GM13976 (cell line): ENCODE data around the gene IAPP.

Experiments used
- DNase-seq: peaks from one replicate; pipeline ENCODE4 v3.0.0; 2012; ENCODE audit warnings: low spot score
- in situ Hi-C: fragments of 300-500 bp; cut with MboI; formaldehyde crosslinking; loops from one replicate; pipeline ENCODE4 v1.12.0; 2022; ENCODE audit warnings: low sequenced_read_pairs, mixed read lengths, inconsistent platforms; ENCODE audit not compliant: unreplicated experiment
- TF ChIP-seq, protein P1 (sequence below): IDR thresholded peaks from 2 replicates; pipeline ENCODE4 v1.5.1; 2012; ENCODE audit warnings: borderline replicate concordance, mild to moderate bottlenecking; ENCODE audit not compliant: insufficient read depth; ENCODE audit errors: extremely low read depth, missing control alignments, control extremely low read depth

Gene IAPP

DNA sequence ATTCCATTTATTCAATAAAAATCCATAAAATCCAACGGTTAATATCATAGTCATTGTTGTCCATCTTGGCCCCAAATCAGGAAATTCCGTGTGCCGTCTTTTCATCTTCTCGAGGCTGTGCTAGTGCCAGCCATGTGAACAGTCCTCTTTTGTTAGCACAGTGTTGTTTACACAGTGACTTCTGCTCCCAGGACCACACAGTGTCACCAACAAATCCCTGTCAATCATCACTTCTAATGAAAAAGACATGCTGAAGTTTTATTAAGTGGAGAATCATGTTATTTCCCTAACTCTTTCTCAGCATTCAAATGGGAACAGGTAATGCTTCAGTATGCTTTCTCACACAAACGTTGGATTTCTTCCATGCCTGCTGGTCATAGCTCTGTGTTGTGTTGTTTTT is 36.0 kb upstream of the IAPP start:
- DNase-seq = no peak
- TF ChIP-seq, protein P1, sequence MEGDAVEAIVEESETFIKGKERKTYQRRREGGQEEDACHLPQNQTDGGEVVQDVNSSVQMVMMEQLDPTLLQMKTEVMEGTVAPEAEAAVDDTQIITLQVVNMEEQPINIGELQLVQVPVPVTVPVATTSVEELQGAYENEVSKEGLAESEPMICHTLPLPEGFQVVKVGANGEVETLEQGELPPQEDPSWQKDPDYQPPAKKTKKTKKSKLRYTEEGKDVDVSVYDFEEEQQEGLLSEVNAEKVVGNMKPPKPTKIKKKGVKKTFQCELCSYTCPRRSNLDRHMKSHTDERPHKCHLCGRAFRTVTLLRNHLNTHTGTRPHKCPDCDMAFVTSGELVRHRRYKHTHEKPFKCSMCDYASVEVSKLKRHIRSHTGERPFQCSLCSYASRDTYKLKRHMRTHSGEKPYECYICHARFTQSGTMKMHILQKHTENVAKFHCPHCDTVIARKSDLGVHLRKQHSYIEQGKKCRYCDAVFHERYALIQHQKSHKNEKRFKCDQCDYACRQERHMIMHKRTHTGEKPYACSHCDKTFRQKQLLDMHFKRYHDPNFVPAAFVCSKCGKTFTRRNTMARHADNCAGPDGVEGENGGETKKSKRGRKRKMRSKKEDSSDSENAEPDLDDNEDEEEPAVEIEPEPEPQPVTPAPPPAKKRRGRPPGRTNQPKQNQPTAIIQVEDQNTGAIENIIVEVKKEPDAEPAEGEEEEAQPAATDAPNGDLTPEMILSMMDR = no peak
- in situ Hi-C loops = no loop called here

DNA sequence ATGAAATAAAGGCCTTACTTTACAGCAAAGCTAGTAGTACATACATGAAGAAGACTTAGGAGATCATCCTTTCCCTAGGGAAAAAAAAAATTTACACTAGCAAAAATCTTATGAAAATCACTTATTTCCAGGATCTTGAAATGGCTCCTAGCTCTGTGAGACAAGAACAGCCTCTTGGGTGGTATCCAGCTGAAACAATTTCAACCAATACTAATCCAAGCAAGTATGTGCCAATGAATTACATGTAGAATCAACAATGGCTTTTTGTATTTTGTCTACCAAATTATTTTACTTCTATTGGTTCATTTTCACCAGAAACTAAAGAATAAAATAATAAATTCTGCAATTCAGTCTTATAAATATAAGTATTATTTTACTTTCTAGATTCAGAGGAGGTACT is 35.2 kb upstream of the IAPP start:
- TF ChIP-seq, protein P1 = no peak
- in situ Hi-C loops = no loop called here
- DNase-seq = no peak

DNA sequence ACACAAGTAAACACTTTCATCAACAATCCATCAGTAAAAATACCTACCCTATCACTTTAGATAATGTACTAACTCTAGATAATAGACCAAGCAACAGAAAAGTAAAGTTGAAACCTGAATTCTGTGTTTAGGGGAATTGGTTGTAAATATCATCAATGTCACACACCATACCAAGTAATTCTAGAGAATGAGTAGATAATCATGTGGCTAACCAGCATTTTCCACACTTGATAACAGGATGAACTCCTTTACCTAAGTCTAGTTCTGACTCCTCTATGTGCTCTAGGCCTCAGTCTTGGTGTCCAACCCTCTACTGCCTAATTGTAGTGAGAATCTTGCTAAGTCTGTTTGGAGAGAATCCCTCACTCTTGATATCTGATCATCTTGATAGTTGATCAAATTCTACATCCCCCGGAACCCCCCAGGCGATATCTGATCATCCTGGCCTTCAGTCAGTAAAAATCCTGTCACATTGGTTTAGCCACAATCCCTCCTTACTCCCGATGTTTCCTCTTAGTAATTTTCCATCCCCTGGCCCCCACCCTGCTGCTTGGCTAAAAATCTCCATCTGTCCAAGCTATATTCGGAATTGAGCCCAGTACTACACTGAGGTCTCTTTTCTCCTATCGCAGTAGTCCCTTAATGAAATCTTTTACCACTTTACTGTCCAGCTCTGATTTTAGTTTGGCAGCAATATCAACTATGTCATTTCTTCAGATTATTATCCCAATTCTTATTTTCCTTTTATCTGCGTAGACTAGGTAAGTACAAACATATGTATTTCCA is 34.5 kb upstream of the IAPP start:
- TF ChIP-seq, protein P1 = no peak
- DNase-seq = no peak

DNA sequence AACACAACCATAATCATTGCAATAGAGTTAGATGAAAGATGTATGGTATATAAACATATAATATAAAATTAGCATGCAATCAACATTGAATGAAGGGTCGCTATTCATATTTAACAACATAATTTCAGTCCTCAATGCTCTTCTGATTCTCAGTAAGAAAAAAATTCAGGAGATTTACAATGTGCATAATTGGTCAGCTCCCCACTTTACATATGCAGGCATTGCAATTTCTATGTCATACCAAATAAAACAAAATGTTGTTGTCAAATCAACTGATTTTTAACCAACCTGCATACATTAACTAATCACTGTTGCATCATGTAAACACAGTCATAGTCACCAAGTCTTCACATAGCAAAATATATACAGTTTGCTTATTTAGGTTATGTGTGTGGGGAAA is 32.8 kb upstream of the IAPP start:
- TF ChIP-seq, protein P1 = no peak
- in situ Hi-C loops = no loop called here
- no peak for DNase-seq

More for the DNA sequence above, 34.5 kb upstream of the IAPP start:
- in situ Hi-C loops = no loop called here

DNA sequence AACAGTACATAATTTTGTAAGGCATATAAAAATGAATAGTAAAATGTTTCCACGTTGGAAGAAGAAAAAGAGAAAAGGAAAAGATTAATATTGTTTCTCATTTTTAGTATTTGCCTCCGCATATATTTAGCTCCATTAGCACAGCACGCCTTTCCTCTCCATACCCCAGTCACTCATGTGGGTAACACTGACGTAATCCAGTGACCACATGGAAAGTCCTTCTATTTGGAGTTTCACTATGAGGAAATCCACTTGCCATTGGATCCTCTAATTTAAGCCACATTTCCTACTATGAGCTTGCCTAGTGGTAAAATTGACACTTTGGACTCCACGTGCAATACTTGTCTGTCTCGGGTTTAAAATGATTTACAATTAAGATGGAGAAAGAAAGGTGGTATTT is 32.3 kb upstream of the IAPP start:
- DNase-seq = no peak
- in situ Hi-C loops = no loop called here
- TF ChIP-seq, protein P1 = no peak

DNA sequence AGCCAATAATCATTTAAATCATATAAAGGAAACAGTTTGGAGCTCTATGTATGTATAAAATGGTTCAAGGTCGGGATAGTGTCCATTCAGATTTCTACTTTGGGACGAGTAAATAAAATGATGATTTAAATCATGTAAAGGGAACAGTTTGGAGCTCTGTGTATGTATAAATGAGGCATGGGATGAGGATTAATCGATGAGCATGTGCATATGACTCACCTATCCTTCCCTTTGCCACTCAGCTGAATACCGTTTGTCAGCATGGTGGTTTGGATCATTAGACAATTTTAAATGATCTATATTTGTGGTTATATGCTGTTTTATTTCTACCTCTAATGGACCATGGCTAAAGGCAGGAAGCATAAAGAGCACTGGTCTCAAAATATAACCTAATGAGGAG is 30.9 kb upstream of the IAPP start:
- in situ Hi-C loops = no loop called here

More for the DNA sequence above, 30.9 kb upstream of the IAPP start:
- TF ChIP-seq, protein P1 = no peak
- no peak for DNase-seq
